Smooth muscle cell (in vitro differentiated cells): ENCODE data around the gene MICOS13. TPM values are rescaled to one million over a fixed set of nuclear protein-coding genes. Genes with fewer than 3 reads are reported as not detected.

ENCODE experiments used
- DNase-seq: peaks from one replicate; lab custom pipeline; 2025; ENCODE audit not compliant: unreplicated experiment; lab: John Stamatoyannopoulos, UW
- H2AFZ ChIP-seq: fragments of 200-600 bp; sonication (generic); 2 replicates; pipeline ENCODE4 v1.6.0; 2016; ENCODE audit warnings: antibody characterized with exemption, low read depth, mild to moderate bottlenecking
- H3F3A ChIP-seq: fragments of 200-600 bp; sonication (generic); 2 replicates; pipeline ENCODE4 v1.6.0; 2017; ENCODE audit warnings: antibody characterized with exemption, low read depth
- H3K27ac ChIP-seq: fragments of 200-600 bp; sonication (generic); 2 replicates; pipeline ENCODE4 v1.5.1; 2016; ENCODE audit warnings: low read depth, mild to moderate bottlenecking
- H3K27me3 ChIP-seq: fragments of 200-600 bp; sonication (generic); 2 replicates; pipeline ENCODE4 v1.6.1; 2016; ENCODE audit warnings: low read depth, mild to moderate bottlenecking
- H3K36me3 ChIP-seq: fragments of 200-600 bp; sonication (generic); 2 replicates; pipeline ENCODE4 v1.5.1; 2016; ENCODE audit warnings: low read depth
- H3K4me1 ChIP-seq: fragments of 200-600 bp; sonication (generic); 2 replicates; pipeline ENCODE4 v1.5.1; 2016; ENCODE audit warnings: low read depth
- H3K4me2 ChIP-seq: fragments of 200-600 bp; sonication (generic); 2 replicates; pipeline ENCODE4 v1.6.0; 2016; ENCODE audit warnings: mild to moderate bottlenecking
- H3K4me3 ChIP-seq: fragments of 200-600 bp; sonication (generic); 2 replicates; pipeline ENCODE4 v1.5.1; 2016; ENCODE audit warnings: mild to moderate bottlenecking
- H3K79me2 ChIP-seq: fragments of 200-600 bp; sonication (generic); 2 replicates; pipeline ENCODE4 v1.6.0; 2016; ENCODE audit warnings: low read depth, mild to moderate bottlenecking
- H3K9ac ChIP-seq: fragments of 200-600 bp; sonication (generic); 2 replicates; pipeline ENCODE4 v1.6.0; 2016; ENCODE audit warnings: low read depth
- H3K9me3 ChIP-seq: fragments of 200-600 bp; sonication (generic); replicated peaks from 2 replicates; pipeline ENCODE4 v1.5.1; 2016; ENCODE audit warnings: low read depth
- H4K20me1 ChIP-seq: fragments of 200-600 bp; sonication (generic); 2 replicates; pipeline ENCODE4 v1.6.0; 2016; ENCODE audit warnings: low read depth
- CTCF ChIP-seq: fragments of 200-600 bp; sonication (generic); IDR thresholded peaks from 2 replicates; pipeline ENCODE4 v1.5.1; 2017; ENCODE audit warnings: borderline replicate concordance, mild to moderate bottlenecking, antibody characterized with exemption; ENCODE audit not compliant: insufficient read depth, poor library complexity, severe bottlenecking
- WGBS: methylation state at CpG from one replicate; pipeline ENCODE4 v1.1.7; 2016; ENCODE audit warnings: low lambda C conversion rate; 5-methylcytosine and 5-hydroxymethylcytosine counted together
- polyA plus RNA-seq: library from polyadenylated mRNA; unstranded; fragments of >200 nt; fragmentation: Nextera tagmentation; extraction: Ambion mirVana; gene quantifications from 2 replicates; pipeline ENCODE4 v1.2.1, GENCODE V29; 2016
- total RNA-seq: library from RNA; depleted of rRNA; stranded (reverse); fragments of >200 nt; gene quantifications from 2 replicates; pipeline ENCODE4 v1.2.3, GENCODE V29; 2014

The MICOS13 gene
- total and polyA plus RNA-seq, 2 experiments from 2014 or later: 45.2 to 151 TPM

GRCh38 chr19:5687360-5688198 lies 7.3 kb upstream of the MICOS13 start:
- H3K4me2 ChIP-seq: peak overlapping the region; percentile 82
- WGBS: 75% methylated on average over 74 of the region's 76 CpGs

GRCh38 chr19:5686647-5687359 lies 6.5 kb upstream of the MICOS13 start:
- Histone ChIP-seq H3K9me3 (no peaks in the 10 kb centered on the region), H3K27me3 (no peaks in the 10 kb centered on the region), H3F3A (peaks cover 15% of the 10 kb centered on the region), H3K4me3 (peak overlapping the region; percentile 58), H3K79me2 (peaks cover 18% of the 10 kb centered on the region), H3K4me2 (peak overlapping the region; percentile 82), H2AFZ (no peak overlapping the region), H3K36me3 (no peaks in the 10 kb centered on the region), H3K4me1 (peaks cover 7% of the 10 kb centered on the region), H4K20me1 (peaks cover 20% of the 10 kb centered on the region), H3K9ac (no peak overlapping the region), H3K27ac (no peak overlapping the region)
- TF ChIP-seq CTCF: peak; percentile 70
- whole genome bisulfite sequencing: 2% methylated on average over 33 of the region's 59 CpGs
- DNase-seq: peak; percentile 93

More at GRCh38 chr19:5687360-5688198, 7.3 kb upstream of the MICOS13 start:
- H3K9me3 ChIP-seq: no peaks in the 10 kb centered on the region
- no peak overlapping the region for H3K27ac ChIP-seq
- peaks cover 10% of the 10 kb centered on the region for H3K4me1 ChIP-seq
- DNase-seq: no peak
- H2AFZ ChIP-seq: no peak overlapping the region
- peaks cover 28% of the 10 kb centered on the region for H4K20me1 ChIP-seq
- no peaks in the 10 kb centered on the region for H3K27me3 ChIP-seq
- peak overlapping the region; percentile 58 for H3K4me3 ChIP-seq
- no peak overlapping the region for H3K9ac ChIP-seq
- peaks cover 20% of the 10 kb centered on the region for H3F3A ChIP-seq
- H3K36me3 ChIP-seq: no peaks in the 10 kb centered on the region
- TF ChIP-seq CTCF: no peak
- H3K79me2 ChIP-seq: peaks cover 25% of the 10 kb centered on the region

GRCh38 chr19:5686326-5686646 lies 6.0 kb upstream of the MICOS13 start:
- no peaks in the 10 kb centered on the region for H3K27me3 ChIP-seq
- no peak overlapping the region for H3K27ac ChIP-seq
- H3K36me3 ChIP-seq: no peaks in the 10 kb centered on the region
- H3F3A ChIP-seq: peaks cover 12% of the 10 kb centered on the region
- TF ChIP-seq CTCF: no peak
- no peaks in the 10 kb centered on the region for H3K9me3 ChIP-seq
- peaks cover 1% of the 10 kb centered on the region for H3K4me1 ChIP-seq
- WGBS: 46% methylated on average over 15 of the region's 16 CpGs
- no peak for DNase-seq
- peak overlapping the region; percentile 58 for H3K4me3 ChIP-seq
- H3K79me2 ChIP-seq: peaks cover 12% of the 10 kb centered on the region
- H3K9ac ChIP-seq: no peak overlapping the region
- peaks cover 15% of the 10 kb centered on the region for H4K20me1 ChIP-seq
- peak overlapping the region; percentile 82 for H3K4me2 ChIP-seq
- no peak overlapping the region for H2AFZ ChIP-seq
